Osteoblast (primary cell): ENCODE results near the gene ACSM2B. TPM values are rescaled to one million over a fixed set of nuclear protein-coding genes. Genes with fewer than 3 reads are reported as not detected.

ENCODE experiments used
- DNase-seq: peaks from one replicate; pipeline ENCODE4 v3.0.0; 2011; ENCODE audit warnings: low spot score, mixed read lengths; ENCODE audit not compliant: insufficient read length; ENCODE audit errors: missing footprints
- H2AFZ ChIP-seq: 2 replicates; pipeline ENCODE4 v1.6.0; 2011; ENCODE audit warnings: mild to moderate bottlenecking, low read length
- H3K27ac ChIP-seq: 2 replicates; pipeline ENCODE4 v1.5.1; 2011; ENCODE audit warnings: mild to moderate bottlenecking, low read depth, low read length, moderate library complexity
- H3K27me3 ChIP-seq: 2 replicates; pipeline ENCODE4 v1.6.0; 2012; ENCODE audit warnings: mild to moderate bottlenecking, control low read depth, inconsistent platforms, low read length, moderate library complexity; ENCODE audit not compliant: insufficient read depth
- H3K36me3 ChIP-seq: 2 replicates; pipeline ENCODE4 v1.5.1; 2011; ENCODE audit warnings: mild to moderate bottlenecking, low read length, control low read depth, moderate library complexity; ENCODE audit not compliant: insufficient read depth
- H3K4me1 ChIP-seq: 2 replicates; pipeline ENCODE4 v1.5.1; 2011; ENCODE audit warnings: mild to moderate bottlenecking, low read length, control low read depth, moderate library complexity; ENCODE audit not compliant: insufficient read depth
- H3K4me2 ChIP-seq: 2 replicates; pipeline ENCODE4 v1.6.0; 2011; ENCODE audit warnings: mild to moderate bottlenecking, low read length; ENCODE audit not compliant: insufficient read depth
- H3K4me3 ChIP-seq: fragments of 200-600 bp; sonication (generic); 3 replicates; pipeline ENCODE4 v1.5.1; 2012; ENCODE audit warnings: mild to moderate bottlenecking, low read length, inconsistent platforms; ENCODE audit not compliant: insufficient read depth
- H3K79me2 ChIP-seq: 2 replicates; pipeline ENCODE4 v1.6.0; 2012; ENCODE audit warnings: mild to moderate bottlenecking, low read length, control low read depth, inconsistent platforms; ENCODE audit not compliant: insufficient read depth
- H3K9me3 ChIP-seq: 2 replicates; pipeline ENCODE4 v1.5.1; 2011; ENCODE audit warnings: low read depth, low read length, control low read depth
- H4K20me1 ChIP-seq: 2 replicates; pipeline ENCODE4 v1.6.0; 2012; ENCODE audit warnings: mild to moderate bottlenecking, low read length, control low read depth; ENCODE audit not compliant: insufficient read depth
- CTCF ChIP-seq: IDR thresholded peaks from 2 replicates; pipeline ENCODE4 v1.5.1; 2011; ENCODE audit warnings: mild to moderate bottlenecking, low read depth, low read length, moderate library complexity; ENCODE audit errors: extremely low read depth
- total RNA-seq: library from RNA; depleted of rRNA; stranded (reverse); fragments of >200 nt; gene quantifications from 2 replicates; pipeline ENCODE4 v1.2.3, GENCODE V29; 2012

ACSM2B gene
- total RNA-seq, 1 donor: not detected

- no peaks in the 10 kb centered on the region for H3K27me3 ChIP-seq
- TF ChIP-seq CTCF: no peak
- H3K27ac ChIP-seq: no peak overlapping the region
- H3K36me3 ChIP-seq: no peaks in the 10 kb centered on the region
- H3K4me3 ChIP-seq: no peak overlapping the region
- DNase-seq: no peak
- no peaks in the 10 kb centered on the region for H4K20me1 ChIP-seq
- H3K4me1 ChIP-seq: no peaks in the 10 kb centered on the region
- no peak overlapping the region for H2AFZ ChIP-seq
- H3K4me2 ChIP-seq: no peak overlapping the region
- no peaks in the 10 kb centered on the region for H3K79me2 ChIP-seq
- H3K9me3 ChIP-seq: no peaks in the 10 kb centered on the region
Observed at GRCh38 chr16:20621406-20621805, 45.2 kb upstream of the ACSM2B start.

- no peak for DNase-seq
- Histone ChIP-seq H2AFZ (no peak overlapping the region), H3K79me2 (no peaks in the 10 kb centered on the region), H3K27me3 (no peaks in the 10 kb centered on the region), H3K9me3 (no peaks in the 10 kb centered on the region), H3K36me3 (no peaks in the 10 kb centered on the region), H4K20me1 (no peaks in the 10 kb centered on the region), H3K4me1 (no peaks in the 10 kb centered on the region), H3K27ac (no peak overlapping the region), H3K4me3 (no peak overlapping the region), H3K4me2 (no peak overlapping the region)
- no peak for TF ChIP-seq CTCF
Observed at GRCh38 chr16:20620770-20621169, 44.6 kb upstream of the ACSM2B start.

GRCh38 chr16:20620003-20620402 is 43.8 kb upstream of the ACSM2B start:
- Histone ChIP-seq H3K27me3 (no peaks in the 10 kb centered on the region), H4K20me1 (no peaks in the 10 kb centered on the region), H2AFZ (no peak overlapping the region), H3K79me2 (no peaks in the 10 kb centered on the region), H3K4me1 (no peaks in the 10 kb centered on the region), H3K4me2 (no peak overlapping the region), H3K36me3 (no peaks in the 10 kb centered on the region), H3K4me3 (no peak overlapping the region), H3K9me3 (no peaks in the 10 kb centered on the region), H3K27ac (no peak overlapping the region)
- no peak for DNase-seq
- no peak for TF ChIP-seq CTCF

GRCh38 chr16:20617271-20617670 is 41.1 kb upstream of the ACSM2B start:
- no peaks in the 10 kb centered on the region for H4K20me1 ChIP-seq
- H3K4me2 ChIP-seq: no peak overlapping the region
- TF ChIP-seq CTCF: no peak
- no peak overlapping the region for H3K27ac ChIP-seq
- H3K4me1 ChIP-seq: no peaks in the 10 kb centered on the region
- DNase-seq: no peak
- H3K36me3 ChIP-seq: no peaks in the 10 kb centered on the region
- H3K4me3 ChIP-seq: no peak overlapping the region
- no peak overlapping the region for H2AFZ ChIP-seq
- no peaks in the 10 kb centered on the region for H3K27me3 ChIP-seq
- H3K9me3 ChIP-seq: no peaks in the 10 kb centered on the region
- no peaks in the 10 kb centered on the region for H3K79me2 ChIP-seq
